CD14-positive monocyte (primary cell): ENCODE data around the gene CHCHD6. TPM values are rescaled to one million over a fixed set of nuclear protein-coding genes. Genes with fewer than 3 reads are reported as not detected.

Experiments used
- DNase-seq, 3 donors: peaks; one replicate each; pipeline ENCODE4 v3.0.0-alpha.2; 2011 to 2022
- H2AFZ ChIP-seq: 2 replicates; pipeline ENCODE4 v1.6.0; 2012; ENCODE audit warnings: mild to moderate bottlenecking, low read depth, low read length, inconsistent platforms; ENCODE audit not compliant: insufficient read depth, poor library complexity, severe bottlenecking
- H3K27ac ChIP-seq, 2 donors: 1 replicate in 1 of 2; 2 replicates in 1 of 2; pipeline ENCODE4 v1.5.1; 2012 to 2013; ENCODE audit warnings: low read length in 2 of 2, control low read depth in 1 of 2, inconsistent platforms in 1 of 2, low read depth in 1 of 2, mild to moderate bottlenecking in 1 of 2
- H3K27me3 ChIP-seq, 2 donors: one replicate each; pipeline versions ENCODE4 v1.6.0 to v1.6.1; 2011 to 2013; ENCODE audit warnings: low read length in 2 of 2; ENCODE audit not compliant: control insufficient read depth in 2 of 2, insufficient read depth in 2 of 2
- H3K36me3 ChIP-seq, 2 donors: replicated peaks in 1 of 2; 1 replicate in 1 of 2; 2 replicates in 1 of 2; pipeline versions ENCODE4 v1.5.1 to v1.6.1; 2012 to 2013; ENCODE audit warnings: low read length in 2 of 2, control low read depth in 1 of 2, inconsistent platforms in 1 of 2, mild to moderate bottlenecking in 1 of 2; ENCODE audit not compliant: insufficient read depth in 2 of 2, control insufficient read depth in 1 of 2
- H3K4me1 ChIP-seq, 2 donors: 1 replicate in 1 of 2; 2 replicates in 1 of 2; pipeline versions ENCODE4 v1.5.1 to v1.6.1; 2012 to 2013; ENCODE audit warnings: low read length in 2 of 2, control low read depth in 1 of 2, inconsistent platforms in 1 of 2, mild to moderate bottlenecking in 1 of 2, moderate library complexity in 1 of 2; ENCODE audit not compliant: insufficient read depth in 2 of 2, control insufficient read depth in 1 of 2
- H3K4me2 ChIP-seq: replicated peaks from 2 replicates; pipeline ENCODE3; 2012; ENCODE audit warnings: low read length, moderate library complexity, mild to moderate bottlenecking; ENCODE audit not compliant: poor library complexity, severe bottlenecking; ENCODE audit errors: extremely low read depth
- H3K4me3 ChIP-seq, 3 experiments: fragments of 200-600 bp in 1 of 3; sonication (generic) in 1 of 3; replicated peaks in 1 of 3; 1 replicate in 2 of 3; 2 replicates in 1 of 3; pipeline ENCODE4 v1.5.1; 2011 to 2013; ENCODE audit warnings: low read length in 3 of 3, mild to moderate bottlenecking in 3 of 3, control low read depth in 2 of 3, low read depth in 2 of 3, inconsistent platforms in 1 of 3, moderate library complexity in 1 of 3
- H3K79me2 ChIP-seq: 2 replicates; pipeline ENCODE4 v1.6.0; 2012; ENCODE audit warnings: mild to moderate bottlenecking, control low read depth, inconsistent platforms, low read length, moderate library complexity; ENCODE audit not compliant: insufficient read depth
- H3K9ac ChIP-seq: 2 replicates; pipeline ENCODE4 v1.6.0; 2017; ENCODE audit warnings: low read length, mild to moderate bottlenecking; ENCODE audit not compliant: insufficient read depth, poor library complexity, severe bottlenecking
- H3K9me3 ChIP-seq, 2 donors: replicated peaks in 1 of 2; 1 replicate in 1 of 2; 2 replicates in 1 of 2; pipeline versions ENCODE4 v1.5.1 to v1.6.1; 2012 to 2013; ENCODE audit warnings: low read length in 2 of 2, control low read depth in 1 of 2; ENCODE audit not compliant: control insufficient read depth in 1 of 2, insufficient read depth in 1 of 2
- H4K20me1 ChIP-seq: 2 replicates; pipeline ENCODE4 v1.6.0; 2012; ENCODE audit warnings: mild to moderate bottlenecking, low read length, control low read depth, moderate library complexity; ENCODE audit not compliant: insufficient read depth
- H3K27ac Mint-ChIP-seq, 7 donors: one replicate each; pipeline ENCODE4 v1.8.0; 2020; ENCODE audit warnings: mild to moderate bottlenecking in 7 of 7, mixed read lengths in 7 of 7, moderate library complexity in 6 of 7, inconsistent platforms in 2 of 7
- H3K27me3 Mint-ChIP-seq, 3 donors: one replicate each; pipeline ENCODE4 v1.8.0; 2021 to 2022; ENCODE audit warnings: low read depth in 3 of 3, mild to moderate bottlenecking in 3 of 3, mixed read lengths in 3 of 3, moderate library complexity in 3 of 3, inconsistent platforms in 1 of 3
- H3K36me3 Mint-ChIP-seq, 2 donors: one replicate each; pipeline ENCODE4 v1.8.0; 2020; ENCODE audit warnings: mixed read lengths in 2 of 2, inconsistent platforms in 1 of 2, mild to moderate bottlenecking in 1 of 2
- H3K4me1 Mint-ChIP-seq: one replicate; pipeline ENCODE4 v1.8.0; 2020; ENCODE audit warnings: mild to moderate bottlenecking, mixed read lengths
- H3K4me3 Mint-ChIP-seq, 2 donors: one replicate each; pipeline ENCODE4 v1.8.0; 2020; ENCODE audit warnings: mild to moderate bottlenecking in 2 of 2, mixed read lengths in 2 of 2, moderate library complexity in 1 of 2
- H3K9me3 Mint-ChIP-seq, 7 donors: one replicate each; pipeline ENCODE4 v1.8.0; 2020 to 2022; ENCODE audit warnings: mixed read lengths in 7 of 7, mild to moderate bottlenecking in 6 of 7, moderate library complexity in 6 of 7, inconsistent platforms in 2 of 7
- WGBS: methylation state at CpG from one replicate; pipeline ENCODE4 v1.1.5; 2013; ENCODE audit warnings: missing lambda C conversion rate; ENCODE audit not compliant: insufficient coverage; 5-methylcytosine and 5-hydroxymethylcytosine counted together
- intact Hi-C, 2 donors: fragments of 100-400 bp; cut with micrococcal nuclease; formaldehyde crosslinking; loops; one replicate each; pipeline versions ENCODE4 v1.15.0 to v1.15.1; 2023
- polyA plus RNA-seq, 3 donors: library from polyadenylated mRNA; depleted of rRNA in 1 of 3; unstranded in 2 of 3; stranded (reverse) in 1 of 3; fragments of 300-500 nt in 2 of 3; fragments of >200 nt in 1 of 3; fragmentation: Illumina TruSeq in 2 of 3; gene quantifications; 1 replicate in 2 of 3; 2 replicates in 1 of 3; pipeline ENCODE4 v1.2.3, GENCODE V29; 2012 to 2021
- TF ChIP-seq, protein P1 (sequence below): fragments of 200-600 bp; IDR thresholded peaks from one replicate; pipeline ENCODE4 v1.8.0; 2022; ENCODE audit warnings: antibody characterized with exemption, mild to moderate bottlenecking

The CHCHD6 gene
- polyA plus RNA-seq, 3 donors: 1.1 to 1.8 (median 1.8) TPM

DNA sequence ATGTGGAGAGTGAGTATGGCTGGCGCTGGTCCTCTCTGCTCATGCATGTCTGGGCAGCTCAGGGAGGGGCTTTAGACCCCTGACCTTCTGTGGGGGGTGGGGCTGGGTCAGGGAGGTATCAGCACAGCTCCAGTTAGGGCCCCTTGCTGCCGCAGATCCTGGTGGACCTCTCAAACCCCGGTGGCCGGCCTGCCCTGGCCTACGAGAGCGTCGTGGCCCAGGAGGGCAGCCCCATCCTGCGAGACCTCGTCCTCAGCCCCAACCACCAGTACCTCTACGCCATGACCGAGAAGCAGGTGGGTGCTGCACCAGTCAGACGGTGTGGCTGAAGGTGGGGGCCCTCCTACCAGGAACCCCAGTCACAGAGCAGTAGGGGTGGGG lies 299.1 kb downstream of the CHCHD6 start:
- H3K9me3 ChIP-seq: no peaks in the 10 kb centered on the region
- H2AFZ ChIP-seq: no peak overlapping the region
- H3K4me3 Mint-ChIP-seq: no peak overlapping the region
- H3K36me3 ChIP-seq: no peaks in the 10 kb centered on the region
- no peak overlapping the region for H3K27ac ChIP-seq
- no peaks in the 10 kb centered on the region for H3K79me2 ChIP-seq
- H3K4me2 ChIP-seq: no peak overlapping the region
- H4K20me1 ChIP-seq: no peaks in the 10 kb centered on the region
- WGBS: 89% methylated on average over 11 of the region's 12 CpGs
- TF ChIP-seq, protein P1, sequence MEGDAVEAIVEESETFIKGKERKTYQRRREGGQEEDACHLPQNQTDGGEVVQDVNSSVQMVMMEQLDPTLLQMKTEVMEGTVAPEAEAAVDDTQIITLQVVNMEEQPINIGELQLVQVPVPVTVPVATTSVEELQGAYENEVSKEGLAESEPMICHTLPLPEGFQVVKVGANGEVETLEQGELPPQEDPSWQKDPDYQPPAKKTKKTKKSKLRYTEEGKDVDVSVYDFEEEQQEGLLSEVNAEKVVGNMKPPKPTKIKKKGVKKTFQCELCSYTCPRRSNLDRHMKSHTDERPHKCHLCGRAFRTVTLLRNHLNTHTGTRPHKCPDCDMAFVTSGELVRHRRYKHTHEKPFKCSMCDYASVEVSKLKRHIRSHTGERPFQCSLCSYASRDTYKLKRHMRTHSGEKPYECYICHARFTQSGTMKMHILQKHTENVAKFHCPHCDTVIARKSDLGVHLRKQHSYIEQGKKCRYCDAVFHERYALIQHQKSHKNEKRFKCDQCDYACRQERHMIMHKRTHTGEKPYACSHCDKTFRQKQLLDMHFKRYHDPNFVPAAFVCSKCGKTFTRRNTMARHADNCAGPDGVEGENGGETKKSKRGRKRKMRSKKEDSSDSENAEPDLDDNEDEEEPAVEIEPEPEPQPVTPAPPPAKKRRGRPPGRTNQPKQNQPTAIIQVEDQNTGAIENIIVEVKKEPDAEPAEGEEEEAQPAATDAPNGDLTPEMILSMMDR: no peak
- H3K9ac ChIP-seq: no peak overlapping the region
- H3K27ac Mint-ChIP-seq: no peak overlapping the region
- no peak overlapping the region for H3K4me3 ChIP-seq
- DNase-seq: no peak
- H3K27me3 Mint-ChIP-seq: peaks cover 0 to 1% (median 0%) of the 10 kb centered on the region in 3 donors
- no peaks in the 10 kb centered on the region for H3K9me3 Mint-ChIP-seq
- no peaks in the 10 kb centered on the region for H3K4me1 Mint-ChIP-seq
- intact Hi-C loops: no loop called here
- H3K27me3 ChIP-seq: no peaks in the 10 kb centered on the region
- no peaks in the 10 kb centered on the region for H3K4me1 ChIP-seq
- H3K36me3 Mint-ChIP-seq: no peaks in the 10 kb centered on the region

- no peak overlapping the region for H2AFZ ChIP-seq
- H3K36me3 ChIP-seq: no peaks in the 10 kb centered on the region
- peaks cover 0 to 1% (median 0%) of the 10 kb centered on the region in 3 donors for H3K27me3 Mint-ChIP-seq
- no peaks in the 10 kb centered on the region for H4K20me1 ChIP-seq
- H3K27ac ChIP-seq: no peak overlapping the region
- H3K4me1 ChIP-seq: no peaks in the 10 kb centered on the region
- H3K27me3 ChIP-seq: no peaks in the 10 kb centered on the region
- H3K27ac Mint-ChIP-seq: no peak overlapping the region
- no peak for DNase-seq
- H3K9me3 Mint-ChIP-seq: no peaks in the 10 kb centered on the region
- intact Hi-C loops: no loop called here
- H3K4me1 Mint-ChIP-seq: no peaks in the 10 kb centered on the region
- H3K36me3 Mint-ChIP-seq: no peaks in the 10 kb centered on the region
- no peak overlapping the region for H3K4me3 Mint-ChIP-seq
- no peaks in the 10 kb centered on the region for H3K9me3 ChIP-seq
- 89% methylated on average over 7 of the region's 7 CpGs for WGBS
- H3K79me2 ChIP-seq: no peaks in the 10 kb centered on the region
- no peak overlapping the region for H3K4me3 ChIP-seq
- no peak overlapping the region for H3K4me2 ChIP-seq
- H3K9ac ChIP-seq: no peak overlapping the region
- TF ChIP-seq, protein P1: no peak
Measured at GRCh38 chr3:127003601-127004280, 299.7 kb downstream of the CHCHD6 start.
